Measurements from ENCODE around the gene CCDC12. TPM values are rescaled to one million over a fixed set of nuclear protein-coding genes. Genes with fewer than 3 reads are reported as not detected.

CCDC12 gene
- total RNA-seq, 1 donor from 2014 or later: 37.4 TPM

GRCh38 chr3:46893146-46893748 lies 83.3 kb downstream of the CCDC12 start:
- TF ChIP-seq CTCF (IDR thresholded peaks at IDR 0.05): no peak
- no peaks in the 10 kb centered on the region for H3K36me3 Mint-ChIP-seq (ENCODE audit: unreplicated experiment)
- no peak for DNase-seq (ENCODE audit: extremely low spot score, unreplicated experiment)
- no peaks in the 10 kb centered on the region for H3K27me3 Mint-ChIP-seq (ENCODE audit: unreplicated experiment)
- no peak overlapping the region for H3K27ac Mint-ChIP-seq (ENCODE audit: unreplicated experiment)
- peak overlapping the region; percentile 70 for H3K4me3 Mint-ChIP-seq (ENCODE audit: unreplicated experiment)
- H3K9me3 Mint-ChIP-seq (ENCODE audit: unreplicated experiment): no peaks in the 10 kb centered on the region
- H3K4me1 Mint-ChIP-seq (ENCODE audit: unreplicated experiment): peaks cover 28% of the 10 kb centered on the region

DNA sequence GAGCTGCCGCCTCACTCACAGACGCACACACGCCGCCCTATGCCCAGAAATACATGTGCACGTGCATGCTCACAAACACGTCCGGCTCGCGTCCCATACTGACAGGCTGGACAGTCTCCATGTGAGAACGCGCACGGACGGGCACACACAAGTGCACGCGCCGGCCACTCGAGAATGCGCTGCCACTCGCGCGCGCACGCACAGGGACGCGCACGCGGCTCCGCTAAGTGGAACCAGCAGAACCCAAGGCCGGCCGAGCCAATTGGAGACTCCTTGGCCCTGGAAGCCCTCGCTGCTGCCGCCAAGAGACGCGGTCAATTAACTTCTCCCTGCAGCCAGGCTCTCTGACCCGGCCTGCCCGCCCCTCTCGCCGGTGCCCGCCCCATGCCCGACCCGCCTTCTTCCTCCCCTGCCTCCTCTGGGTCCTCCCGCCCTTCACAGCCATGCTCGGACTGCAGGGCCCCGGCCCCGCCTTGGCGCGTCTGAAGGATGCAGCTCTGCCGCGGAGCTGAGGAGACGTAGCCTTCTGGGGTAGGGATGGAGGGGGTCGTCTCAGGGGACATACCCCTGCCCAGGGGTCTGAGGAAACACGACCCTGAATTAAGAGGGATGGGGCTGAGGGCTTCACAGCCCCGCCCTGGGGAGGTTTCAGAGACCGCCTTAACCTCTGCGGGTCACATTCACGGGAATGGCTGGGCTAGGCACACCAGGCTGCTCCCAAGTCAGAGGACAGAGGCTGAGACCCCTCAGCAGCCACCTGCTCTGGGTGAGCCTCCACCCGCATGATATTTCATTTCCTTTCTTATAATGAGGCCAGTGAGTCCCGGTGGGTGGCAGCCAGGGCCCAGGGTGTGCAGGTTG lies 84.0 kb downstream of the CCDC12 start:
- Mint-ChIP-seq H3K4me1 (ENCODE audit: unreplicated experiment) (peaks cover 28% of the 10 kb centered on the region), H3K27me3 (ENCODE audit: unreplicated experiment) (no peaks in the 10 kb centered on the region), H3K4me3 (ENCODE audit: unreplicated experiment) (peak overlapping the region; percentile 70), H3K9me3 (ENCODE audit: unreplicated experiment) (no peaks in the 10 kb centered on the region), H3K27ac (ENCODE audit: unreplicated experiment) (no peak overlapping the region), H3K36me3 (ENCODE audit: unreplicated experiment) (no peaks in the 10 kb centered on the region)
- DNase-seq (ENCODE audit: extremely low spot score, unreplicated experiment): no peak
- no peak for TF ChIP-seq CTCF (IDR thresholded peaks at IDR 0.05)

GRCh38 chr3:46891132-46891531 lies 85.4 kb downstream of the CCDC12 start:
- no peak for TF ChIP-seq CTCF (IDR thresholded peaks at IDR 0.05)
- Mint-ChIP-seq H3K36me3 (ENCODE audit: unreplicated experiment) (no peaks in the 10 kb centered on the region), H3K27me3 (ENCODE audit: unreplicated experiment) (no peaks in the 10 kb centered on the region), H3K9me3 (ENCODE audit: unreplicated experiment) (no peaks in the 10 kb centered on the region), H3K4me3 (ENCODE audit: unreplicated experiment) (no peak overlapping the region), H3K27ac (ENCODE audit: unreplicated experiment) (no peak overlapping the region), H3K4me1 (ENCODE audit: unreplicated experiment) (peaks cover 27% of the 10 kb centered on the region)
- DNase-seq (ENCODE audit: extremely low spot score, unreplicated experiment): no peak

- Mint-ChIP-seq H3K9me3 (ENCODE audit: unreplicated experiment) (no peaks in the 10 kb centered on the region), H3K36me3 (ENCODE audit: unreplicated experiment) (no peaks in the 10 kb centered on the region), H3K4me3 (ENCODE audit: unreplicated experiment) (no peak overlapping the region), H3K27ac (ENCODE audit: unreplicated experiment) (no peak overlapping the region), H3K27me3 (ENCODE audit: unreplicated experiment) (no peaks in the 10 kb centered on the region), H3K4me1 (ENCODE audit: unreplicated experiment) (peaks cover 27% of the 10 kb centered on the region)
- DNase-seq (ENCODE audit: extremely low spot score, unreplicated experiment): no peak
- no peak for TF ChIP-seq CTCF (IDR thresholded peaks at IDR 0.05)
Observed at GRCh38 chr3:46890132-46890531, 86.4 kb downstream of the CCDC12 start.

- Mint-ChIP-seq H3K4me3 (ENCODE audit: unreplicated experiment) (no peak overlapping the region), H3K4me1 (ENCODE audit: unreplicated experiment) (peaks cover 32% of the 10 kb centered on the region), H3K36me3 (ENCODE audit: unreplicated experiment) (no peaks in the 10 kb centered on the region), H3K9me3 (ENCODE audit: unreplicated experiment) (no peaks in the 10 kb centered on the region), H3K27me3 (ENCODE audit: unreplicated experiment) (no peaks in the 10 kb centered on the region), H3K27ac (ENCODE audit: unreplicated experiment) (no peak overlapping the region)
- no peak for DNase-seq (ENCODE audit: extremely low spot score, unreplicated experiment)
- TF ChIP-seq CTCF (IDR thresholded peaks at IDR 0.05): no peak
Observed at GRCh38 chr3:46889381-46890110, 87.0 kb downstream of the CCDC12 start.

Data from osteocyte (in vitro differentiated cells).